ENCODE measurements around the gene CHAC1. TPM values are rescaled to one million over a fixed set of nuclear protein-coding genes. Genes with fewer than 3 reads are reported as not detected.
A peak's percentile ranks its signal among the peaks of the same experiment; 100 is the strongest.

CHAC1 gene
- total and polyA plus RNA-seq, 2 of the 13 experiments (the other 11 are each of a cell fraction or from before 2014, with no cell fraction given), result 0.44 TPM; not detected in 1

DNA sequence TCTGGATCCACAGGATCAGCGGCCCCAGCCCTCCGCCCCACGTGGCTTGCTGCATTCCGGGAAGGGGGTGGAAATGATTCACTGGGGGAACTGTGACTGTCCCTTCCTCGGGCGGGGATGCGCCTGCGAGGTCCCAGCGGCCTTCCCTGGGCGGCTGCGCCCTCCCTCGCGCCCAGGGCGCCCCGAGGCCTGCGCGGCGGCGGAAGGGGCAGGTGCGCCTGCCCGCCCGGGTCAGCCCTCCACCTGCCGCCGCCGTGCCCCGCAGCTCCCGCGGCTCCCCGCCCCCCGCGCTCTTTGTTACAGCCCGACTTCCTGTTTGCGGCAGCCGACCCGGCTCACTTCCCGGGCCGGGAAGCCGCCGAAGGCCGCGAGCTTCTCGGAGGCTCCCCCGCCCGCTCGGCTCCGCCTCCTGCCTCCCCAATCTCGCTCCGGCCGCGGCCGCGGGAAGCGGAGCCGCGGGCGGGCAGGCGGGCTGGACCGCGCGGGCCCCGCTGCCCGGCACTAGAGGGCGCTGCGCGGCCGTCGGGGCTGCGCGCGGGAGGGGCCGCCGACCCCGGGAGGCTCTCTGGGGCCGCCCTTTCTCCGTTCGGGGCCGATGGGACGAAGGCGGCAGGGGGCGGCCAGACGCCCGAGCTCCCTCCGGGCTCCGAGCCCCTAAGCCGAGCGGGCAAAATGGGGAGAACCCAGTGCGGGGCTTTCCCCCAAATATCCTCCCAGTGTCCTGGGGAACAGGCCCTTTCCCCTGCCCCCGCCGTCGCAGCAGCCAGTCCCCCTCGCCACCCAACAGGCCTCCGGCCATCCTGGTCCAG is 11.5 kb upstream of the CHAC1 start (continued):
- TF ChIP-seq ESRRA (CRISPR knock-in tag; IDR thresholded peaks at IDR 0.05; ENCODE audit: low read depth) (peak; percentile 56; the same call in 1 of the 2 replicates), ZNF460 (CRISPR knock-in tag; IDR thresholded peaks at IDR 0.05; ENCODE audit: borderline replicate concordance) (no peak), RELA (CRISPR knock-in tag; IDR thresholded peaks at IDR 0.05) (no peak), ZNF24 (IDR thresholded peaks at IDR 0.05) (no peak), SAP130 (CRISPR knock-in tag; IDR thresholded peaks at IDR 0.05; ENCODE audit: low read depth) (peak; percentile 51), ZFYVE20 (CRISPR knock-in tag; IDR thresholded peaks at IDR 0.05; ENCODE audit: borderline replicate concordance, low read depth) (peak; percentile 56; the same call in 1 of the 2 replicates), GATAD2A (CRISPR knock-in tag; IDR thresholded peaks at IDR 0.05) (no peak), ZNF225 (CRISPR knock-in tag; IDR thresholded peaks at IDR 0.05) (no peak), FOXK1 (CRISPR knock-in tag; IDR thresholded peaks at IDR 0.05; ENCODE audit: borderline replicate concordance, low read depth) (no peak), RBFOX2 (IDR thresholded peaks at IDR 0.05; ENCODE audit: low read depth, low read length) (peak; percentile 48), ETV6 (CRISPR knock-in tag; conservative IDR thresholded peaks at IDR 0.05) (0 out of 2 replicates have a peak, but pooled peaks have one; percentile 60), ZNF563 (CRISPR knock-in tag; IDR thresholded peaks at IDR 0.05) (peak; percentile 81; the same call in 1 of the 2 replicates), NFE2 (CRISPR knock-in tag; IDR thresholded peaks at IDR 0.05) (no peak), ZNF788 (CRISPR knock-in tag; IDR thresholded peaks at IDR 0.05; ENCODE audit: borderline replicate concordance) (peak; percentile 71; the same call in 1 of the 2 replicates), ZGPAT (CRISPR knock-in tag; IDR thresholded peaks at IDR 0.05) (0 out of 2 replicates have a peak, but pooled peaks have one; percentile 11), PAXIP1 (CRISPR knock-in tag; conservative IDR thresholded peaks at IDR 0.05) (no peak), GATA4 (IDR thresholded peaks at IDR 0.05; ENCODE audit: borderline replicate concordance, low read depth) (no peak)
- TF ChIP-seq, protein P1, sequence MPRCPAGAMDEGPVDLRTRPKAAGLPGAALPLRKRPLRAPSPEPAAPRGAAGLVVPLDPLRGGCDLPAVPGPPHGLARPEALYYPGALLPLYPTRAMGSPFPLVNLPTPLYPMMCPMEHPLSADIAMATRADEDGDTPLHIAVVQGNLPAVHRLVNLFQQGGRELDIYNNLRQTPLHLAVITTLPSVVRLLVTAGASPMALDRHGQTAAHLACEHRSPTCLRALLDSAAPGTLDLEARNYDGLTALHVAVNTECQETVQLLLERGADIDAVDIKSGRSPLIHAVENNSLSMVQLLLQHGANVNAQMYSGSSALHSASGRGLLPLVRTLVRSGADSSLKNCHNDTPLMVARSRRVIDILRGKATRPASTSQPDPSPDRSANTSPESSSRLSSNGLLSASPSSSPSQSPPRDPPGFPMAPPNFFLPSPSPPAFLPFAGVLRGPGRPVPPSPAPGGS (CRISPR knock-in tag; IDR thresholded peaks at IDR 0.05), result 0 out of 2 replicates have a peak, but pooled peaks have one; percentile 56
- TF ChIP-seq, protein P2, sequence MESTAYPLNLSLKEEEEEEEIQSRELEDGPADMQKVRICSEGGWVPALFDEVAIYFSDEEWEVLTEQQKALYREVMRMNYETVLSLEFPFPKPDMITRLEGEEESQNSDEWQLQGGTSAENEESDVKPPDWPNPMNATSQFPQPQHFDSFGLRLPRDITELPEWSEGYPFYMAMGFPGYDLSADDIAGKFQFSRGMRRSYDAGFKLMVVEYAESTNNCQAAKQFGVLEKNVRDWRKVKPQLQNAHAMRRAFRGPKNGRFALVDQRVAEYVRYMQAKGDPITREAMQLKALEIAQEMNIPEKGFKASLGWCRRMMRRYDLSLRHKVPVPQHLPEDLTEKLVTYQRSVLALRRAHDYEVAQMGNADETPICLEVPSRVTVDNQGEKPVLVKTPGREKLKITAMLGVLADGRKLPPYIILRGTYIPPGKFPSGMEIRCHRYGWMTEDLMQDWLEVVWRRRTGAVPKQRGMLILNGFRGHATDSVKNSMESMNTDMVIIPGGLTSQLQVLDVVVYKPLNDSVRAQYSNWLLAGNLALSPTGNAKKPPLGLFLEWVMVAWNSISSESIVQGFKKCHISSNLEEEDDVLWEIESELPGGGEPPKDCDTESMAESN (CRISPR knock-in tag; conservative IDR thresholded peaks at IDR 0.05), result peak; percentile 56
- TF ChIP-seq, protein P3, sequence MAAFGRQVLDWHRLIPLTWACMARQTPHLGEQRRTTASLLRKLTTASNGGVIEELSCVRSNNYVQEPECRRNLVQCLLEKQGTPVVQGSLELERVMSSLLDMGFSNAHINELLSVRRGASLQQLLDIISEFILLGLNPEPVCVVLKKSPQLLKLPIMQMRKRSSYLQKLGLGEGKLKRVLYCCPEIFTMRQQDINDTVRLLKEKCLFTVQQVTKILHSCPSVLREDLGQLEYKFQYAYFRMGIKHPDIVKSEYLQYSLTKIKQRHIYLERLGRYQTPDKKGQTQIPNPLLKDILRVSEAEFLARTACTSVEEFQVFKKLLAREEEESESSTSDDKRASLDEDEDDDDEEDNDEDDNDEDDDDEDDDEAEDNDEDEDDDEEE (CRISPR knock-in tag; IDR thresholded peaks at IDR 0.05), result no peak
